ENCODE measurements around the gene UQCC3. TPM values are rescaled to one million over a fixed set of nuclear protein-coding genes. Genes with fewer than 3 reads are reported as not detected.

The UQCC3 gene
- total and polyA plus RNA-seq, 12 donors, result 3.9 to 23.0 (median 5.7) TPM

GRCh38 chr11:62715150-62716130, 44.0 kb downstream of the UQCC3 start:
- DNase-seq (no peak), ATAC-seq (no peak)
- Histone ChIP-seq H3K9me3 (no peaks in the 10 kb centered on the region), H3K36me3 (peaks cover 4 to 100% (median 59%) of the 10 kb centered on the region in 9 donors), H3K27ac (no peak overlapping the region), H3K4me3 (no peak overlapping the region), H3K4me1 (peaks cover 0 to 38% (median 18%) of the 10 kb centered on the region in 9 donors), H3K27me3 (no peaks in the 10 kb centered on the region)
- no peak for TF ChIP-seq CTCF (IDR thresholded peaks at IDR 0.05)
- intact Hi-C loops (cut with DNase I), result no loop called here
- 90 to 91% methylated on average over 24 of the region's 24 CpGs for WGBS, 2 donors

GRCh38 chr11:62716206-62716605, 44.7 kb downstream of the UQCC3 start:
- Histone ChIP-seq H3K9me3 (no peaks in the 10 kb centered on the region), H3K27ac (no peak overlapping the region)

GRCh38 chr11:62716816-62717215, 45.3 kb downstream of the UQCC3 start:
- H3K27me3 ChIP-seq, result no peaks in the 10 kb centered on the region
- no peak overlapping the region for H3K27ac ChIP-seq
- no peak for ATAC-seq
- H3K4me1 ChIP-seq, result peaks cover 0 to 43% (median 17%) of the 10 kb centered on the region in 9 donors
- no peak overlapping the region for H3K4me3 ChIP-seq
- 92 to 94% methylated on average over 11 of the region's 11 CpGs for WGBS, 2 donors
- intact Hi-C loops (cut with DNase I), result no loop called here
- H3K36me3 ChIP-seq, result peaks cover 6 to 100% (median 73%) of the 10 kb centered on the region in 9 donors
- no peak for TF ChIP-seq CTCF (IDR thresholded peaks at IDR 0.05)
- DNase-seq, result no peak
- H3K9me3 ChIP-seq, result no peaks in the 10 kb centered on the region

More at GRCh38 chr11:62716206-62716605, 44.7 kb downstream of the UQCC3 start:
- Histone ChIP-seq H3K4me1 (peaks cover 0 to 37% (median 17%) of the 10 kb centered on the region in 9 donors), H3K36me3 (peaks cover 4 to 100% (median 67%) of the 10 kb centered on the region in 9 donors), H3K4me3 (no peak overlapping the region), H3K27me3 (no peaks in the 10 kb centered on the region)
- no peak for TF ChIP-seq CTCF (IDR thresholded peaks at IDR 0.05)
- ATAC-seq, result no peak
- 90 to 93% methylated on average over 5 of the region's 5 CpGs for WGBS, 2 donors
- no peak for DNase-seq
- intact Hi-C loops (cut with DNase I), result no loop called here

- intact Hi-C loops (cut with DNase I), result no loop called here
- TF ChIP-seq CTCF (IDR thresholded peaks at IDR 0.05), result no peak
- H3K4me3 ChIP-seq, result no peak overlapping the region
- no peak for DNase-seq
- no peak for ATAC-seq
- H3K9me3 ChIP-seq, result no peaks in the 10 kb centered on the region
- peaks cover 0 to 43% (median 17%) of the 10 kb centered on the region in 9 donors for H3K4me1 ChIP-seq
- H3K27me3 ChIP-seq, result no peaks in the 10 kb centered on the region
- no peak overlapping the region for H3K27ac ChIP-seq
- 77 to 79% methylated on average over 2 of the region's 2 CpGs for WGBS, 2 donors
- H3K36me3 ChIP-seq, result peaks cover 9 to 100% (median 97%) of the 10 kb centered on the region in 9 donors
Observed at GRCh38 chr11:62719302-62719978, 48.0 kb downstream of the UQCC3 start.

Data from heart right ventricle (tissue), 16 donors.